HL-60 (cell line): ENCODE results near the gene PNKP.

Experiments
- DNase-seq, 2 experiments: peaks; one replicate each; pipeline ENCODE4 v3.0.0-alpha.2; 2010 to 2020; ENCODE audit warnings: low read depth in 1 of 2, low spot score in 1 of 2
- H3K27ac ChIP-seq: fragments of 250-450 bp; sonication (Bioruptor Pico); replicated peaks from 2 replicates; pipeline ENCODE4 v1.5.1; 2020; ENCODE audit warnings: mild to moderate bottlenecking, moderate library complexity
- H3K27me3 ChIP-seq: fragments of 250-450 bp; sonication (Bioruptor Pico); 2 replicates; pipeline ENCODE4 v1.5.1; 2021; ENCODE audit warnings: mild to moderate bottlenecking, moderate library complexity; ENCODE audit not compliant: insufficient read depth, poor library complexity, severe bottlenecking
- H3K4me3 ChIP-seq: replicated peaks from 2 replicates; pipeline ENCODE4 v1.5.1; 2011; ENCODE audit warnings: mild to moderate bottlenecking, control low read depth, low read length; ENCODE audit not compliant: insufficient read depth
- CTCF ChIP-seq: IDR thresholded peaks from one replicate; pipeline ENCODE4 v1.5.1; 2011; ENCODE audit warnings: low read length, control low read depth, inconsistent platforms; ENCODE audit not compliant: insufficient read depth
- GABPA ChIP-seq: IDR thresholded peaks from 2 replicates; pipeline ENCODE4 v1.6.1; 2012; ENCODE audit warnings: low read depth
- POLR2AphosphoS5 ChIP-seq: IDR thresholded peaks from 2 replicates; pipeline ENCODE4 v1.6.1; 2012; ENCODE audit warnings: low read depth
- SPI1 ChIP-seq: IDR thresholded peaks from 2 replicates; pipeline ENCODE4 v1.6.1; 2012; ENCODE audit warnings: low read depth, mild to moderate bottlenecking, borderline replicate concordance
- TF ChIP-seq, protein P1 (sequence below): IDR thresholded peaks from 2 replicates; pipeline ENCODE4 v1.6.1; 2012; ENCODE audit warnings: low read depth; ENCODE audit not compliant: insufficient replicate concordance

PNKP gene

DNA sequence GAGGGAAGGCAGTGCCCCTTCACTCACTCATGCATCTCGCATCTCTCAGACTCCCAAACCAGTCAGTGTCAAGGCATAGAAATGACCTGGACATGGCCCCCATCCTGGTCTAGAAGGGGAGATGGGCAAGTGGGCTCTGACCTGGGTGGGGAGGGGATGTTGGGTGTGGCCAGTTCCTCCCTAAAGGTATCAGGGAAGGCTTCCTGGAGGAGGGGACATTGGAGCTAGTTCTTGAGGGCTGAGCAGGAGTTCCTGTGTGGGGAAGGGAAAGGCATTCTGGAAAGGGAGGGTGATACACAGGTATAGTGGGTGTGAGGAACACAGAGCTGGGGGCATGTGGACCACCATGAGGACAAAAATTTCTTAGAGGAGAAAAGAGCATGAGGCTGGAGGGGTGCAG is 25.3 kb upstream of the PNKP start:
- Histone ChIP-seq H3K27me3 (no peaks in the 10 kb centered on the region), H3K4me3 (no peak overlapping the region), H3K27ac (no peak overlapping the region)
- DNase-seq, result no peak
- TF ChIP-seq GABPA (no peak), SPI1 (no peak), POLR2AphosphoS5 (no peak), CTCF (no peak)
- TF ChIP-seq, protein P1, sequence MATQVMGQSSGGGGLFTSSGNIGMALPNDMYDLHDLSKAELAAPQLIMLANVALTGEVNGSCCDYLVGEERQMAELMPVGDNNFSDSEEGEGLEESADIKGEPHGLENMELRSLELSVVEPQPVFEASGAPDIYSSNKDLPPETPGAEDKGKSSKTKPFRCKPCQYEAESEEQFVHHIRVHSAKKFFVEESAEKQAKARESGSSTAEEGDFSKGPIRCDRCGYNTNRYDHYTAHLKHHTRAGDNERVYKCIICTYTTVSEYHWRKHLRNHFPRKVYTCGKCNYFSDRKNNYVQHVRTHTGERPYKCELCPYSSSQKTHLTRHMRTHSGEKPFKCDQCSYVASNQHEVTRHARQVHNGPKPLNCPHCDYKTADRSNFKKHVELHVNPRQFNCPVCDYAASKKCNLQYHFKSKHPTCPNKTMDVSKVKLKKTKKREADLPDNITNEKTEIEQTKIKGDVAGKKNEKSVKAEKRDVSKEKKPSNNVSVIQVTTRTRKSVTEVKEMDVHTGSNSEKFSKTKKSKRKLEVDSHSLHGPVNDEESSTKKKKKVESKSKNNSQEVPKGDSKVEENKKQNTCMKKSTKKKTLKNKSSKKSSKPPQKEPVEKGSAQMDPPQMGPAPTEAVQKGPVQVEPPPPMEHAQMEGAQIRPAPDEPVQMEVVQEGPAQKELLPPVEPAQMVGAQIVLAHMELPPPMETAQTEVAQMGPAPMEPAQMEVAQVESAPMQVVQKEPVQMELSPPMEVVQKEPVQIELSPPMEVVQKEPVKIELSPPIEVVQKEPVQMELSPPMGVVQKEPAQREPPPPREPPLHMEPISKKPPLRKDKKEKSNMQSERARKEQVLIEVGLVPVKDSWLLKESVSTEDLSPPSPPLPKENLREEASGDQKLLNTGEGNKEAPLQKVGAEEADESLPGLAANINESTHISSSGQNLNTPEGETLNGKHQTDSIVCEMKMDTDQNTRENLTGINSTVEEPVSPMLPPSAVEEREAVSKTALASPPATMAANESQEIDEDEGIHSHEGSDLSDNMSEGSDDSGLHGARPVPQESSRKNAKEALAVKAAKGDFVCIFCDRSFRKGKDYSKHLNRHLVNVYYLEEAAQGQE, result no peak

DNA sequence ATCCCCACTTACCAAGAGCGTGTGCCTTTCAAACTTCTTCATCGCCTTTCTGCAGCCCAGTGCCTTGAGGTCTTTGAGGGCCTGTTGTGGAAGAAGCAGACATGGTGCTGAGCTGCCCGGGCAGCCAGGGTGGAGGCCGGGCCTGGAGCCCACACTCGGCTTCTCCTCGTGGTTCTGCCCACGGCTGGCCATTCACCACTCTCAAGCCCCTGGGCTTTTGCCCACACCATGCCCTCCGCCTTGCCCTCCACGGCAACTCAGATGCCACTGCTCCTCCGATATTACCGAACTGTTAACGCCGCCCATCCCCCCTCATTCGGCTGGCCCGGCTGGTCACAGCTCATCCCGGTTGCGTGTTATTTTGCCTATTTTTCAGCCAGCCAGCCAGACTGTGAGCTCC is 24.0 kb upstream of the PNKP start:
- Histone ChIP-seq H3K27me3 (no peaks in the 10 kb centered on the region), H3K4me3 (no peak overlapping the region), H3K27ac (no peak overlapping the region)
- no peak for DNase-seq
- TF ChIP-seq, protein P1, result no peak
- no peak for TF ChIP-seq GABPA
- no peak for TF ChIP-seq SPI1
- no peak for TF ChIP-seq CTCF
- TF ChIP-seq POLR2AphosphoS5, result no peak

DNA sequence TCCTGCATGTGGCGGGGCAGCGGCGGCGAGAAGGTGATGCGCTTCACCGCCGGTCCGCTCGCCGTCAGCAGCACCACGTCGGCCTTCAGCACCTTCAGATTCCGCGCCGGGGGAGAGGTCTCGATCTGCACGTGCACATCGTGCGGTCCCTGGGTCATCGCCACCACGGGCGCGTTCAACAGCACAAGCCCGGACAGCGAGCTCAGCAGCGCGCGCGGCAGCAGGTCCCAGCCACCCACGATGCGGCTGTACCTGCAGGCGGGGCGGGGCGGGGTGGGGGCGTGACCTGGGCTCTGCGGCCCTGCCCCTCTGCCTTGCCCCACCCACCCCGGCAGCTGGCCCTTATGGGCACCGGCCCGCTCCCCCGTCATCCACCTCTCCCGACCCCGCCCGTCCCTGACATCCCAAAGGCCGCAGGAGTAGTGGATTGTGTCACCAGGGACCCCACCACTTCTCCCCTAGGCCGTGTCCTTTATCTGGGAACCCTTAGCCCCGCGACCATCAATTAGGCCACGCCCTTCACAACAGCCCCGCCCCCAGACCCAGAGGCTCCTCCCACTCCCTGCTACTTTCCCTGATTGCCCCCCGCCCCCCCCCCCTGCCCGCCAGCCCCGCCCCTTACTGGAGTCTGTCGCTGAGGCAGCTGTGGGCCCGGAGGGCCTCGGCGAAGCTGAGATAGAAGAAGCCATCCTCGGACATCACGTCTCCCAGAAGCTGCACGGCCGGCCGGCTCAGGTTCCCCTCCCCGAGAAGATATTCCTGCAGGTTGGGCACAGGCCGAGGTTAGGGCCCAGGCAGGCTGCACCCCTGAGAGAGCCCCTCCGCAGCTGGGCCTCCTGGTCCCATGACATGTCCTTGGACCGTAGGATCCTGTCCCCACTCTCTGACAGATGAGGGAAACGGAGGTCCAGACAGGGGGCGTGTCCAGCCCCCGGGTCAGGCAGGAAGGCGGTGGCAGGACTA is 23.3 kb upstream of the PNKP start:
- Histone ChIP-seq H3K4me3 (no peak overlapping the region), H3K27me3 (no peaks in the 10 kb centered on the region), H3K27ac (no peak overlapping the region)
- DNase-seq, result no peak
- TF ChIP-seq, protein P1, result no peak
- TF ChIP-seq POLR2AphosphoS5 (no peak), CTCF (no peak), SPI1 (no peak), GABPA (no peak)
